Measurements from ENCODE around the gene KIAA1671.

KIAA1671 gene

DNA sequence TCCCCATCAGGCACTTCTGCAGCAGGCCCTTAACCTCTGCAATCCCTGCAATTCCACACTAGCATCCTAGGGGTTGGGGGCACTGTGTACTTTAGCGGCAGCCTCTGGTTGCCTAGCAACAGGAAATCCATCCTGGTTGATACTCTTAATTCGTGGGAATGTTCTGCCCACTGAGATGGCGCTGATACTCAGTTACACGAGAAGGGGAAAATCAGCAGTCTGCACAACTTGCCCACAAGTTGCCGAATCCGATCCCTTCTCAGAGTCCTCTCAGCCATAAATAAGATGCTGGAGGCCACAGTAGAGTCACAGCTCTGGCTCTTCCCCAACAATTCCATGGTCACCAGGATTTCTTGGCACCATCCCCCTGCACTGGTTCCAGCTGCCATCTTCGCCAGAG lies 189.6 kb downstream of the KIAA1671 start:
- no peak for DNase-seq (ENCODE audit: low read depth)
- TF ChIP-seq CTCF (IDR thresholded peaks at IDR 0.05; ENCODE audit: control insufficient read depth, extremely low read depth, insufficient read depth) = no peak
- H3K4me3 ChIP-seq (ENCODE audit: low read depth, low read length) = no peak overlapping the region

GRCh38 chr22:25143156-25144076 lies 190.9 kb downstream of the KIAA1671 start:
- DNase-seq (ENCODE audit: low read depth) = no peak
- H3K4me3 ChIP-seq (ENCODE audit: low read depth, low read length) = no peak overlapping the region
- no peak for TF ChIP-seq CTCF (IDR thresholded peaks at IDR 0.05; ENCODE audit: control insufficient read depth, extremely low read depth, insufficient read depth)

- TF ChIP-seq CTCF (IDR thresholded peaks at IDR 0.05; ENCODE audit: control insufficient read depth, extremely low read depth, insufficient read depth) = no peak
- no peak overlapping the region for H3K4me3 ChIP-seq (ENCODE audit: low read depth, low read length)
- no peak for DNase-seq (ENCODE audit: low read depth)
These were observed 192.0 kb downstream of the KIAA1671 start for GRCh38 chr22:25144522-25144921.

- DNase-seq (ENCODE audit: low read depth) = no peak
- no peak for TF ChIP-seq CTCF (IDR thresholded peaks at IDR 0.05; ENCODE audit: control insufficient read depth, extremely low read depth, insufficient read depth)
- H3K4me3 ChIP-seq (ENCODE audit: low read depth, low read length) = no peak overlapping the region
These were observed 193.8 kb downstream of the KIAA1671 start for GRCh38 chr22:25146307-25146706.

DNA sequence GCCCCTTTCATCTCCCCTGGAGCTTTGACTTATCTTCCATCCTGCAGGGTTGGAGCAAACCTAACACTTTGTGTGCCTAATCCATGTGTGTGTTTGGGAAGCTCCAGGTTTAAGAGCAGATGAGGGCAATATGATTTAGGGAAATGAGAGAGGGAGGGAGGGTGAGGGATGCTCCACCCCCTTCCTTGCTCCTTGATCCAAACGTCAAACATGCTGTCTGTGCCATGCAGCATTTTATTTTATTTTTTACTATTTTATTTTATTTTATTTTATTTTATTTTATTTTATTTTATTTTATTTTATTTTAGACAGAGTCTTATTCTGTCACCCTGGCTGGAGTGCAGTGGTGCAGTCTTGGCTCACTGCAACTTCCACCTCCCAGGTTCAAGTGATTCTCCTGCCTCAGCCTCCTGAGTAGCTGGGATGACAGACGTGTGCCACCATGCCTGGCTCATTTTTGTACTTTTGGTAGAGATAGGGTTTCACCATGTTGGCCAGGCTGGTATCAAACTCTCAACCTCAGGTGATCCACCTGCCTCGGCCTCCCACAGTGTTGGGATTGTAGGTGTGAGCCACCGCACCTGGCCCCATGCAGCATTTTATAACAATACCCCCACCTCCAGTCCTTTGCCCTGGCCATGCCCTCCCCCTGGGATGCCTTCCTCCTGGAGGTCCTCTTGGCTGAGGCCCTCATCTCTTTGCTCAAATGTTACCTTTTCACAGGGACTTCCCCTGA lies 194.6 kb downstream of the KIAA1671 start:
- DNase-seq (ENCODE audit: low read depth) = no peak
- H3K4me3 ChIP-seq (ENCODE audit: low read depth, low read length) = no peak overlapping the region
- no peak for TF ChIP-seq CTCF (IDR thresholded peaks at IDR 0.05; ENCODE audit: control insufficient read depth, extremely low read depth, insufficient read depth)

- no peak for DNase-seq (ENCODE audit: low read depth)
- H3K4me3 ChIP-seq (ENCODE audit: low read depth, low read length) = no peak overlapping the region
- no peak for TF ChIP-seq CTCF (IDR thresholded peaks at IDR 0.05; ENCODE audit: control insufficient read depth, extremely low read depth, insufficient read depth)
These were observed 195.1 kb downstream of the KIAA1671 start for GRCh38 chr22:25147642-25147928.
